GM21367 (cell line): Measurements from ENCODE around the gene RMRP.

Experiments
- ATAC-seq: cut with Tn5 transposase; IDR thresholded peaks from one replicate; pipeline ENCODE4 v1.9.1; 2021; ENCODE audit not compliant: unreplicated experiment

Gene RMRP

DNA sequence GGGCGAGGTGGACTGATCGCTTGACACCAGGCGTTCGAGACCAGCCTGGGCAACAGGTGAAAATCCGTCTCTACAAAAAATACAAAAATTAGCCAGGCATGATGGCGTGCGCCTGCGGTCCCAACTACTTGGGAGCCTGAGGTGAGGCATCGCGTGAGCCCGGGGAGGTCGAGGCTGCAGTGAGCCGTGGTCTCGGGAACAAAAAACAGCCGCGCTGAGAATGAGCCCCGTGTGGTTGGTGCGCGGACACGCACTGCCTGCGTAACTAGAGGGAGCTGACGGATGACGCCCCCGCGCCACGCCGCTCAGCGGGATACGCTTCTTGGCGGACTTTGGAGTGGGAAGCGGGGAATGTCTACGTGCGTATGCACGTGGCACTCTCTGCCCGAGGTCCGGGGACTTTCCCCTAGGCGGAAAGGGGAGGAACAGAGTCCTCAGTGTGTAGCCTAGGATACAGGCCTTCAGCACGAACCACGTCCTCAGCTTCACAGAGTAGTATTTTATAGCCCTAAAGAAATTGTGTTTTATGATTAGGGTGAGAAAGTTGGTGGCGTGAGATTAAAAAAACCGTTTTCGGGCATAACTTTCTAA is at the start of gene RMRP:
RMRP (minus strand) TSS at position 474 of the 591 bp plus-strand sequence.
- ATAC-seq, result peak; percentile 78

DNA sequence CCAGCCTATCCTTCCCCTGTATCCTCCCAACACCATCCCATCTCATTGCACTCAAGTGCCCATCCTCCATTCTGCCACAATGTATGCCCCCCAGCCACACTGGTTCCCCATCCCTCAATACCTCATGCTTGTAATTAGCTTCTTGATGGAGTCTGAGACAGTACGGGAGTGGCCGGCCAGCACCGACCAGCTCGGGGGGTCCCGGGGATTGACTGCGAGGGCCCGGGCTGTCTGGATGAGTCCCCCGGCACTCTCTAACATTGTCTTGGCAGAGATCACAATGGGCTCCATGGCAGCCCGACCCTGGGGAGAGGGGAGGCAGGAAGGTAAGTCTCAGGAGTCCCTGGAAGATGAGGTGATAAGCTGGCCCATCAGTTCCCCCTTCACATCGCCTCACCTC is 49.1 kb upstream of the RMRP start:
- no peak for ATAC-seq

DNA sequence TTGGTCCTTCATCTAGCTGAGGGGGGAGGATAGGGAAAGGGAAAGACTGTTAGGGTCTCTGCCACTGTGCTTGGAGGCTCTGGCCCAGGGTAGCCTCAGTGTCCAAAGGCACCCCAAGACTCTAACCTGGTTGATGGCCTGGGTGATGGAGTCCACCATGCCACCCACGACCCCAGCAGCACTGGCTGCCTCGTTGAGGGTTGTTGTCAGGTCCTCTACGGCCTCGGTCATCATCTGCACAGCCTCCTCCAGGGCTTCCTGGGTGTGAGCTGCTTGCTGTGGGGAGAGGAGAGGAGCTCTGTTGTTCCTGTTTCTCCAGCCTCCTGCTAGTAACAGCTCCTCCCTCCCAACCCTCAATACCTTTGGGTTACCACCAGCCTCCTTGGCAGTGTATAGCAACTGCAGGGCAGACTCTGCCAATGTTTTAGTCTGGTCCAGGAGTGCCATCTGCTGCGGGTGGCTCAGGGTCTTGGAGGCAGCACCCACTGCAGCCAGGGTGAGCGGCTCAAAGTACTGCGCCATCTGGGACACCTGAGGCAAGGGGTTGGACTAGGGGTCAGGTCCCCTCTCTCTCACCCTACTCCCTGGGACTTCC is 48.1 kb upstream of the RMRP start:
- no peak for ATAC-seq

DNA sequence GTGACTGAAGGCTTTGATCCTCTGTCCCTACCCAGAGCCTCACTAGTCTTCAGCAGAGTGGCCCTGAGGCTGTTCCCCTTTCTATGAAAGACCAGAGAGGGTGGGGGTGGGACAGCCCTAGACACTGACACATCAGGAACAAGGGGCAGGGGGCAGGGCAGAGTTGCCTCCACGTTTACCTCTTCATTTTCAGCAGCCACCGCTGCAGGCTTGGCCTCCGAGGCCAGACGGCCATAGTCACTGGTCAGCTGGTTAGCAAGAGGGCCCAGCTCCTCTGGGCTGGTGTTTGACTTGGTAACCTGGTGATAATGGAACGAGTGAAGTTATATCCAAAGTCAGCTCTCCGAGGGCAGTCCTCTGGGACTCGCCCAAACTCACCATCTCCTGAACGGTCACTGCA is 47.6 kb upstream of the RMRP start:
- ATAC-seq, result no peak

DNA sequence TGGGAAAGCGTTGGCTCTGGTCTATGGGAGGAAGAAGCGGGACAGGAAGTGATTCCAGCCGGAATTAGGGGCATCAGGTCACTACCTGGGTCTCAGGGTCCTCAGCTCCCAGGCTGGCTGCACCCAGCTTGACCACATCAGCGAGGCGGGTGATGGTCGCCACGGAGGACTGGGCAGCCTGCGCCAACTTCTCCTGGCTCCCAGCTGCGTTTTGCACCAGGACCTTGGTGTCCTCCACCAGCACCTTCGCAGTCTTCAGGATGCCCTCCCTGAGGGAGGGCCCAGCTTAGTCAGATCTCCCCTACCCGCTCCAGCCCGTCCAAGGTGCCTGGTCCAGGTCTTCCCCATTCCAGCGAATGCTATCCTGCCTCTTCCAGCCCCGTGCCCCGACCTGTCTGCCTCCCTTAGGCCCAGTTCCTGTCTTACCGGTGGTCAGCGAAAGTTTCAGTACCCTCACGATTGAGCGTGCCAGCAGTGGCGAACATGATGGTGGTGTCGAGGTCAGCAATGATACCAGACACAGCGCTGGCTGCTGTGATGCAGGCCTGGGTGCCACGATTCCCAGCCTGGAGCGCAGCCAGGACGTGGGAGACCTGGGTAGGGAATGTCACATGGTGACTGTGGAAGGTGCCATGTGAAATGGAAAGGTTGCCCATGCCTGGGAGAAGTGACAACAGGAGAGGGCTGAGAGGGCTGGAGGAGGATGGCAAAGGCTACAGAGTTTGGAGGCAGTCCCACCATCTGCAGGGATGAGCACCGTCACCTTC is 46.3 kb upstream of the RMRP start:
- ATAC-seq, result no peak

- ATAC-seq, result no peak
These were observed 44.9 kb upstream of the RMRP start for GRCh38 chr9:35702696-35703095.

GRCh38 chr9:35700942-35701341 is 43.1 kb upstream of the RMRP start:
- ATAC-seq, result no peak

- ATAC-seq, result no peak
These were observed 42.2 kb upstream of the RMRP start for GRCh38 chr9:35700031-35700430.

GRCh38 chr9:35698231-35698630 is 40.4 kb upstream of the RMRP start:
- ATAC-seq, result no peak

DNA sequence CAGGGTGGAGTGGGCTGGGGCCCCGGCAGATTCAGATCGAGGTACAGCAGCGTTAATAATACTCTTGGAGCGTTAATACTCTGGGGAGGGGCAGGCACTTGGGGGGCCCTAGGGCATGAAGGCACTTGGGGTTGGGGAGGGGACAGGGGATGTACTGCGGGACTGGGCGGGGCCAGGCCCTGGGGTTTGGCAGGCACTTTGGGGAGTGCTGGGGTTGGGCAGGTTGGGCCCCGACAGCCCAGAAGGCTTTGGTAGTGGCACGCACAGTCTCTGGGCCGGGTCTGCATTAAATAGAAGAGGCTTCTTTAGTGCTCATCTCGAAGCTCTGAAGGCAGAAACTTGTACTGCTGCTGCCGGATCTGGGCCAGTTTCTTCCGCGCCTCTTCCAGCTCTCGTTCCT is 39.7 kb upstream of the RMRP start:
- no peak for ATAC-seq

DNA sequence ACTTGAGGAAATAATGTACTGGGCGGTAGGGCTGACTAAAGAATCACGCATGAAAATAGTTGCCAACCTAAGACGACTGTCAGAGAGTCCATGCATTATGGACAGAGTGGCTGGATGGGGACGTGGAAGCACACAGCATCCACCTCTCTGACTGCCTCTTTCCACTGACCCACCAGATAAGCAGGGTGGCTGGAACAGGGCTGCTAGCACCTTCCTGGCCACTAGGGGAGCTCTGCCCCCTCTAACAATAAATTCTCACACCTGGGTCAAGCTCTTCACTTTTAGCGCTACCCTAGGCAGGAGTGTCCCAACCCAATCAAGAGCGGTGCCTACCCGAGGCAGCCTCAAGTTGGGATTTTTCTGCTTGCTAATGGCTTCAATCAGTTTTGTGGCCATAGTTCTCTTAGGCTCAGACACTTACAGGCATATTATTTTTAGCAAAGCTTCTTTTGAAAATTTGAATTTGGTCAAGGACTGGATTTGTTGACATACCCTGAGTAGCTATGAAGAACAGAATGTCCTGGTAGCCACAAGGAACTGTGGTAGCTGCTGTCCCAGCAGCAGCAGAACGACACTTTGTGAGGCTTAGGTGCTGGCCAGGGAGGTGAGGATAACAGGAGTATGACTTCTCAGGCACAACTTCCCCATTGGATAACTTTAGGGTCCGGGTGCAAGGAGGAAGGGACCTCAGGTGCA is 38.8 kb upstream of the RMRP start:
- ATAC-seq, result peak; percentile 60

DNA sequence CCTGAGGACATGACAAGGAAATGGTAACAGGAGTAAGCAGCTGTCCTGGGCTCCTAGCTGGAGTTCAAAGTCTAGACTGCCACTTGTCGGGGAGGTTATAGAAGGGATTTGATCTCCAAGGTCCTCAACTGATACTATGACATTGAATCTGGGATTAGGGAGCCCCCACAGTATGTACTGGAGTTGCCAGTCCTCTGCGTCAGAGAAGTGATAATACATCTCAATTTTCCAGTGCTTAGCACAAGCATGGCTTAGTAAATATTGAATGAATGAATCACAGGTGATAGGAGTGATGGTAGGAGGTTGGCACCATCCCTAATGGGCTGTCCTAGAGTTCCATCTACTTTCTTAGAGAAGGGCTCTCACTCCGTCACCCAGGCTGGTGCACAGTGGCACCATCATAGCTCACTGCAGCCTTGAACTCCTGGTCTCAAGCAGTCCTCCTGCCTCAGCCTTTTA is 38.2 kb upstream of the RMRP start:
- ATAC-seq, result no peak

GRCh38 chr9:35691757-35692301 is 34.0 kb upstream of the RMRP start:
- ATAC-seq, result no peak

DNA sequence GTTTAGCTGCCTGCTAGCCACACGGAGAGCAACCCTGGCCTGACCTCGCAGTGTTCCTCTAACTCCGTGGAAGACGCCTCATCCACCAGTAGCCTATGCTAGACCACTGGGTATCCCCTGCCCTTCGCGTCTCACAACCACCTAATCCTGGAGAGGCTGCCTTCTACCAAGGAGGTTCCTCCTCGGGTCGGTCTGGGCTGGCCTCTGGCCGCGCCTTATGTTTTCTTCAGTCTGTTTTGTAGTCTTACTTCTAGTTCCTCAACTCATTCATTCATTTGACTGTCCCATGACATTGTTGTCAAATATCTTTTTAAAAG is 33.5 kb upstream of the RMRP start:
- ATAC-seq, result no peak

DNA sequence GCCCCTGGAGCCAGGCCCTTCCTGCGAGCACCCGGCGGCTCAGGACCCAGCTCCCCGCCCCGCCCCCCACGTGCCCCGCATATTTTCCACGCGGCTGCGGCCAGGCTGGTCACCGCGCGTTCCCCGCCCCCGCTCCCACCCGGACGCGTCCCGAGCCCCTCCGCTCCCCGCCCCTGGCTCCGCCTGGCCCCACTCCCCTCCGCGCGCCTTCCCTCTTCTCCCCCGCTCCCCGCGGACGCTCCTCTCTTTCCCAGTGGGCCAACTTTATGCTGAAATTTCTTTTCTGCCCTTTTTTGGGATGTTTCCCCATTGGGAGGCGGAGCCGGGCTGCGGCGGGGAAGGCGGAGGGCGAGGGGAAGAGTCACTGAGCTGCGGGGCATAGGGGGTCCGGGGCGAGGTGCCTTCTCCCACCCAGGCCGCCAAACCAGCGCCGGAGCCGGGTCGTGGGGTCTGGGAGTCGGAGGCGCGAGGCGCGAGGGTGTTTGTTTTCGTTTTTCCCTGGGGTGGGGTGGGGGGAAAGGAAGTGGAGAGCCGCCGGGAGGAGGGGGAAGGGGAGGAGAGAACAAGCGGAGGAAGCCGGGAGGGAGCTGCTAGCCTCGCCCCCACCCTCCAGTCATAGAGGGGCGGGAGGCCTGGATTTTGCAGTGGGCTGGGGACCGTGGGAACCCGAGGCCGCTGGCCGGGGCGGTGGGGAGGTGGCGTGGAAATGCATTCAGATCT is 33.0 kb upstream of the RMRP start:
- no peak for ATAC-seq

DNA sequence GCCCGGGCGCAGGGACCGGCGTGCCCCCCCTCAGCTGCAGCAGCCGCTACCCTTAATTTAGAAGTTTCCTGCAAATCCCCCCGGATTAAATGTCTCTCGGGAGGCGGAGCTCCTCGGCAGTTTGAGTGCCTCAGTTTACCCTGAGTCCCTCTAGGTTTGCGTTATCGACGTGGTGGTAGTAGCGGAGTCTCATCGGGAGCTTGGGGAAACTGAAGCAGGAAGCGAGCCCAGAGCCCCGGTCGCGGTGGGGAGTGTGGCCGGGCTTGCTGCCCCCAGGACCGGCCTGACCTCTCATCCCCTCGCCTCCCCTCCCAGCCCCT is 32.4 kb upstream of the RMRP start:
- ATAC-seq, result no peak

DNA sequence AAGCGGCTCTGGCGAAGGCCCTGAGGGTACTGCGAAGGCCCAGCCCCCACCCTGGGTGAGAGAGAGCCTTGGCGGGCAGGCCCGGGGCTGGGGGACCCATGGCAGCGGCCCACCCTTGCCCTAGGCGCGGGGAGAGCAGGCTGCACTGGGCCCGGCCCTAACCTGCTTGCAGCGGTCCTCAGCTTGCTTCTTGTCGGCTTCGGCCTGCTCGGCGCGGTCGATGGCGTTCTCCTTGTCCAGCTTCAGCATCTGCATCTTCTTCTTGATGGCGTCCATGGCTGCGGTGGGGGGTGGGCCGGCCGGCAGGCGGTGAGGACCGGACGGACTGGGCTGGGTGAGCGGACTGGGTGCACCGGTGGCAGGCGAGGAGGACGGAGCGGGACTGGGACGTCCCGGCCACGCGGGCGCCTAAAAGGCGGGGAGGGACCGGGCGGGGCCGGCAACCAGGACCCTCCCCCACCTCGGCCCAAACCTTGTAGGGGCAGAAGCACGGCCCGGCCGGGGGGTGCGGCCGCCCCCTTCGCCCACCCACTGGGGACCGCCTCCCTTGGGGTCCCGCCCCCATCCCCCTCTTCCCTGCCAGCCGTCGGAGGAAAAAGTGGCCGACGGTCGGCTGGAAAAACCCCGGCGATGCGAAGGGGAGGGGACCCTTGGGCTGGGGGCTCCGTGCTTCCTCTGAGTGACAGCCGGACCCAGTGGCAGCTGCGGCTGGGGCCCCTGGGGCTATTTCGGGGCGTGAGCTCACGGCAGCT is 31.9 kb upstream of the RMRP start, which contains the start of gene TPM2:
TPM2 (minus strand) TSS at position 384 of the 752 bp plus-strand sequence; CDS start at position 276, 108 bp downstream.
- ATAC-seq, result no peak

DNA sequence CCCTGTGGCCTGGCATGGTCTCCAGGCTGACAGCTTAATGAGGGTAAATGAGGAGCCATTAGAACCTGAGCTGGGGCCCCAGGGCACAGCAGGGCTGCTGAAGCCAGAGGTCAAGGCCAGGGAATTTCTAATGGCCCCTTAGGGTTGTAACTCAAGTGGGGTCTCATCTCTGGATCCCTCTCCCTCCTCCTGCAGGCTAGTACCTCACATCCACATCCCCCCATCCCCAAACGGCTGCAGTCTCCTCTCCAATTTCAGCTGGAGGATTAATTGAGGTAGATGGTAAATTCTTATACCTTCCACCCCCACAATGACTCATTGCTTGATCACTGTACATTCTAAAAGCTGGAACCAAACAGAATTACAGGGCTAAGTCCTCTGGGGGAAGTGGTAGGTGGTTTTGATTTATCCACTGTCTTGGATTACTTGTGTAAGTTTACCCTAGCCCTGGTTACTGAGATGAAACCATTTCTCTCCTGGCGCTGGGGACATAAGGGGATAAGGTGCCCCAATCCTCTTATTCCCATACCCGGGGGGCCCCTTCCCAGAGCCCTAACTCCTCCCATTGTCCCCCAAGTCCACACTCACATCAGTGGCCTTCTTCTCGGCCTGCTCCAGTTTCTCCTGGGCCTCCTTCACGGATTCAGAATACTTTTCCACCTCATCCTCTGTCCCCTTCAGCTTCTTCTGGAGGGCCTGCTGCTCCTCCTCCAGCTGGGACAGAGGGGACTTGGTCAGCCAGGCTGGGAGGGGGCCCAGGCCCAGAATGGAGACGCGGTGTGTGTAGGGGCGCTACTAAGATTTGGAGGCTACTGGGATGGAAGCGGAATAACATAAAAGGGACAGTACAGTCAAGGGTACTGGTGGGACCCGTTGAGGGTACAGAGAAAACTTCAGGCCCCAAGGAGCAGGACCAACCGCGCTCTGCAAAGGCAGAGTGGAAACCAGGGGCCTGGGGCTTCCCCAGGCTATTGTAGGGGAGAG is 31.0 kb upstream of the RMRP start:
- no peak for ATAC-seq

- no peak for ATAC-seq
These were observed 30.2 kb upstream of the RMRP start for GRCh38 chr9:35687972-35688557.
